Endothelial cell of umbilical vein (primary cell): ENCODE measurements around the gene OCEL1. TPM values are rescaled to one million over a fixed set of nuclear protein-coding genes. Genes with fewer than 3 reads are reported as not detected.

Source experiments
- BruUV-seq: library from RNA; stranded (reverse); fragments of 400-500 nt; replicated peaks from 2 replicates; lab custom pipeline; 2021; lab: Mats Ljungman, UMichigan
- CTCF ChIA-PET: fragments of 300-600, 350-600 bp; sonication (Branson Sonifier 250); formaldehyde crosslinking; loops from one replicate; lab custom pipeline; 2021; ENCODE audit warnings: antibody characterized with exemption, inconsistent platforms; lab: Charles Lee
- POLR2A ChIA-PET: fragments of 300-600, 350-600 bp; sonication (Branson Sonifier 250); formaldehyde crosslinking; loops from one replicate; lab custom pipeline; 2021; ENCODE audit warnings: antibody characterized with exemption, inconsistent platforms; lab: Charles Lee
- DNase-seq: peaks from one replicate; pipeline ENCODE4 v3.0.0-alpha.2; 2011; ENCODE audit warnings: low read depth, low spot score
- FAIRE-seq: peaks from 2 replicates; lab custom pipeline; 2011; peaks lifted over from hg19 to GRCh38; lab: Jason Lieb, UNC
- H2AFZ ChIP-seq: 2 replicates; pipeline ENCODE4 v1.6.0; 2012; ENCODE audit warnings: low read depth, low read length, control low read depth, inconsistent platforms
- H3K27ac ChIP-seq: 2 replicates; pipeline ENCODE4 v1.5.1; 2011; ENCODE audit warnings: low read depth, mild to moderate bottlenecking, control low read depth, low read length, moderate library complexity; ENCODE audit not compliant: insufficient read depth
- H3K27me3 ChIP-seq, 2 experiments: 2 replicates each; pipeline versions ENCODE4 v1.6.0 to v1.6.1; 2011; ENCODE audit warnings: low read length in 2 of 2, mixed read lengths in 1 of 2; ENCODE audit not compliant: control insufficient read depth in 2 of 2, insufficient read depth in 2 of 2
- H3K36me3 ChIP-seq, 2 experiments: 2 replicates in 1 of 2; 3 replicates in 1 of 2; pipeline ENCODE4 v1.5.1; 2011; ENCODE audit warnings: low read length in 2 of 2, mild to moderate bottlenecking in 1 of 2, moderate library complexity in 1 of 2; ENCODE audit not compliant: control insufficient read depth in 2 of 2, insufficient read depth in 2 of 2; ENCODE audit errors: extremely low read depth in 1 of 2
- H3K4me1 ChIP-seq: 3 replicates; pipeline ENCODE4 v1.5.1; 2011; ENCODE audit warnings: mild to moderate bottlenecking, low read length; ENCODE audit not compliant: control insufficient read depth, insufficient read depth; ENCODE audit errors: extremely low read depth
- H3K4me2 ChIP-seq: 2 replicates; pipeline ENCODE4 v1.6.1; 2011; ENCODE audit warnings: low read length, control low read depth, mixed read lengths; ENCODE audit not compliant: insufficient read depth
- H3K4me3 ChIP-seq, 3 experiments: fragments of 200-600 bp in 1 of 3; sonication (generic), shearing (Covaris generic) in 1 of 3; replicated peaks in 1 of 3; 2 replicates each; pipeline ENCODE4 v1.5.1; 2011 to 2016; ENCODE audit warnings: control low read depth in 3 of 3, low read length in 3 of 3, mild to moderate bottlenecking in 2 of 3, inconsistent platforms in 1 of 3, low read depth in 1 of 3, moderate library complexity in 1 of 3; ENCODE audit not compliant: insufficient read depth in 1 of 3
- H3K79me2 ChIP-seq: 2 replicates; pipeline ENCODE4 v1.6.0; 2012; ENCODE audit warnings: low read length, inconsistent platforms; ENCODE audit not compliant: control insufficient read depth, insufficient read depth
- H3K9ac ChIP-seq: replicated peaks from 2 replicates; pipeline ENCODE3; 2011; ENCODE audit warnings: low read length, control low read depth; ENCODE audit not compliant: insufficient read depth; ENCODE audit errors: extremely low read depth
- H3K9me1 ChIP-seq: replicated peaks from 3 replicates; pipeline ENCODE4 v1.6.0; 2011; ENCODE audit warnings: mild to moderate bottlenecking, low read length; ENCODE audit not compliant: control insufficient read depth, insufficient read depth; ENCODE audit errors: extremely low read depth
- H3K9me3 ChIP-seq: replicated peaks from 2 replicates; pipeline ENCODE4 v1.5.1; 2012; ENCODE audit warnings: low read length, inconsistent platforms; ENCODE audit not compliant: control insufficient read depth, insufficient read depth
- H4K20me1 ChIP-seq: replicated peaks from 2 replicates; pipeline ENCODE3; 2011; ENCODE audit warnings: mild to moderate bottlenecking, low read length; ENCODE audit not compliant: control insufficient read depth, insufficient read depth; ENCODE audit errors: extremely low read depth
- EZH2 ChIP-seq: IDR thresholded peaks from 2 replicates; pipeline ENCODE4 v1.6.1; 2012; ENCODE audit warnings: borderline replicate concordance, low read depth, mild to moderate bottlenecking, moderate library complexity, low read length, inconsistent platforms; ENCODE audit not compliant: severe bottlenecking
- FOS ChIP-seq: IDR thresholded peaks from 2 replicates; pipeline ENCODE4 v1.6.1; 2011; ENCODE audit warnings: mild to moderate bottlenecking, low read length, moderate library complexity, borderline replicate concordance; ENCODE audit not compliant: insufficient read depth
- GATA2 ChIP-seq: IDR thresholded peaks from 2 replicates; pipeline ENCODE4 v1.7.0; 2011; ENCODE audit warnings: low read depth, mild to moderate bottlenecking, moderate library complexity, mixed read lengths, low read length; ENCODE audit not compliant: insufficient read length, insufficient read depth
- JUN ChIP-seq: IDR thresholded peaks from 2 replicates; pipeline ENCODE4 v1.6.1; 2011; ENCODE audit warnings: borderline replicate concordance, low read depth; ENCODE audit not compliant: insufficient read length, insufficient read depth
- MYC ChIP-seq: IDR thresholded peaks from one replicate; pipeline ENCODE4 v1.6.1; 2011; ENCODE audit warnings: mild to moderate bottlenecking, low read depth, low read length
- POLR2A ChIP-seq: IDR thresholded peaks from 2 replicates; pipeline ENCODE4 v1.6.1; 2012; ENCODE audit warnings: low read depth, mild to moderate bottlenecking, control low read depth, low read length
- POLR2AphosphoS5 ChIP-seq: IDR thresholded peaks from 2 replicates; pipeline ENCODE4 v1.6.1; 2012; ENCODE audit warnings: low read depth, mild to moderate bottlenecking, control low read depth, low read length, moderate library complexity; ENCODE audit not compliant: insufficient read depth
- dilution Hi-C: fragments of 300-500 bp; cut with MboI; formaldehyde crosslinking; loops from one replicate; pipeline ENCODE4 v1.15.0; 2019; ENCODE audit warnings: low sequenced_read_pairs; ENCODE audit not compliant: extremely low pct_ligation_motif_present
- intact Hi-C: fragments of 100-400 bp; cut with micrococcal nuclease; formaldehyde crosslinking; loops from one replicate; pipeline ENCODE4 v1.10.0; 2022
- polyA plus RNA-seq, 4 experiments: library from polyadenylated mRNA; depleted of rRNA in 3 of 4; stranded (reverse) in 3 of 4; unstranded in 1 of 4; fragments of >200 nt; gene quantifications; 2 replicates each; pipeline versions ENCODE4 v1.2.1 to v1.2.3, GENCODE V29; 2011 to 2012; ENCODE audit warnings: missing spikeins in 1 of 4
- total RNA-seq: library from RNA; stranded (reverse); gene quantifications from 2 replicates; pipeline ENCODE4 v1.2.3, GENCODE V29; 2021
- TF ChIP-seq, protein P1 (sequence below): IDR thresholded peaks from 2 replicates; pipeline ENCODE4 v1.6.1; 2011; ENCODE audit not compliant: insufficient read depth, insufficient read length
- TF ChIP-seq, protein P2 (sequence below), 2 donors: IDR thresholded peaks; 1 replicate in 1 of 2; 2 replicates in 1 of 2; pipeline ENCODE4 v1.5.1; 2011; ENCODE audit warnings: low read length in 2 of 2, mild to moderate bottlenecking in 2 of 2, moderate library complexity in 2 of 2, control low read depth in 1 of 2, inconsistent platforms in 1 of 2, low read depth in 1 of 2; ENCODE audit not compliant: insufficient read depth in 1 of 2; ENCODE audit errors: extremely low read depth in 1 of 2

The OCEL1 gene
- total and polyA plus RNA-seq, 2 donors (not counting 3 experiments of a cell fraction or from before 2014, with no cell fraction given), result 7.4 to 13.0 TPM

DNA sequence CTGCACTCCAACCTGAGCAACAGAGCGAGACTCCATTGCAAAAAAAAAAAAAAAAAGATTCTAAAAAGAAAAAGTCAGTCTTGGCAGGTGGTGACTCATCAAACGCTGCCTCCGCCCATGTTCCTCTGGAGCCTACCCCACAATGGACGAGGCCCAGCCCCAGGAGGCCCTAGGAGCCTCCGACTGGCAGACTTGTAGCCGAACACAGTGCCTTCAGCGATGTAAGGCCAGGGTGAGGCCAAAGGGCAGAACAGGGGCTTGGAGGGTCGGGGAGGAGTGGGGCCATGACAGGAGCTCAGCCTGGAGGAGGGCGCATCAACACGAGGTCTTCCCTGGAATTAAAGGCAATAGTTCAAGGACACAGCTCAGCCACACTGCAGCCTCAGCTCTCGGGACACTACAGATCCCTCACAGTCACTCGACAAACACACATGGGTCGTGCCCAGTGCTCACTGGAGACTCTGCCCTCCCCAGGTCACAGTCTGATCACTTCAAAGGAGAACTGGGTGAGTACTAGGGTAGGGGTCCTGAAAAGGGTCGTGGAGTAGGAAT lies 5.7 kb upstream of the OCEL1 start:
- no peaks in the 10 kb centered on the region for H3K79me2 ChIP-seq
- H3K9me1 ChIP-seq, result no peaks in the 10 kb centered on the region
- H3K4me2 ChIP-seq, result no peak overlapping the region
- no peak overlapping the region for H3K27ac ChIP-seq
- dilution Hi-C loops (no loop called here), intact Hi-C loops (no loop called here)
- no peak overlapping the region for H3K4me3 ChIP-seq
- H4K20me1 ChIP-seq, result no peaks in the 10 kb centered on the region
- no peaks in the 10 kb centered on the region for H3K4me1 ChIP-seq
- no peaks in the 10 kb centered on the region for H3K9me3 ChIP-seq
- CTCF ChIA-PET, result interaction anchor here (0.7 to 1.2 kb wide), 2 partner anchors 62 to 152 kb away, joined by 3 to 4 read pairs; no protein-coding TSS in a partner anchor
- FAIRE-seq, result no peak
- no peak overlapping the region for H3K9ac ChIP-seq
- POLR2A ChIA-PET, result interaction anchor here (0.7 kb wide), 1 partner anchor 197 kb away, joined by 4 read pairs; no protein-coding TSS in a partner anchor
- H3K36me3 ChIP-seq, result peaks cover 0 to 2% of the 10 kb centered on the region in 2 experiments
- no TSS peak for BruUV-seq
- no peak overlapping the region for H2AFZ ChIP-seq
- peak; percentile 35 for DNase-seq
- H3K27me3 ChIP-seq, result no peaks in the 10 kb centered on the region
- no peak for TF ChIP-seq POLR2A
- TF ChIP-seq, protein P1, sequence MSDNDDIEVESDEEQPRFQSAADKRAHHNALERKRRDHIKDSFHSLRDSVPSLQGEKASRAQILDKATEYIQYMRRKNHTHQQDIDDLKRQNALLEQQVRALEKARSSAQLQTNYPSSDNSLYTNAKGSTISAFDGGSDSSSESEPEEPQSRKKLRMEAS, result no peak
- TF ChIP-seq FOS, result peak; percentile 48
- TF ChIP-seq JUN, result peak; percentile 45

DNA sequence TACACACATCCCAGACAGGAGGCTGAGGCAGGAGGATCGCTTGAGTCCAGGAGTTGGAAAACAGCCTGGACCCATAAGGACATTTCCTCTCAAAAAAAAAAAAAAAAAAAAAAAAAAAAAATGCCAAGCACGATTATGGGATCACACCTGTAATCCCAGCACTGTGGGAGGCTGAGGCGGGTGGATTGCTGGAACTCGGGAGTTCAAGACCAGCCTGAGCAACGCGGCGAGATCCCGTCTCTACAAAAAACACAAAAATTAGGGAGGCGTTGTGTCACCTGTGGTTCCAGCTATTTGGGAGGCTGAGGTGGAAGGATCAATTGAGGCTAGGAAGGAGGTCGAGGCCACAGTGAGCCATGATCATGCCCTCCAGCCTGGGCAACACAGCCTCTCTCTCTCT lies 973 bp upstream of the OCEL1 start:
- no peaks in the 10 kb centered on the region for H3K9me1 ChIP-seq
- FAIRE-seq (no peak), DNase-seq (no peak)
- H3K4me2 ChIP-seq, result no peak overlapping the region
- TF ChIP-seq POLR2A (no peak), MYC (no peak), GATA2 (no peak), JUN (no peak), POLR2AphosphoS5 (no peak), EZH2 (no peak), FOS (no peak)
- TF ChIP-seq, protein P1, result no peak
- TF ChIP-seq, protein P2, sequence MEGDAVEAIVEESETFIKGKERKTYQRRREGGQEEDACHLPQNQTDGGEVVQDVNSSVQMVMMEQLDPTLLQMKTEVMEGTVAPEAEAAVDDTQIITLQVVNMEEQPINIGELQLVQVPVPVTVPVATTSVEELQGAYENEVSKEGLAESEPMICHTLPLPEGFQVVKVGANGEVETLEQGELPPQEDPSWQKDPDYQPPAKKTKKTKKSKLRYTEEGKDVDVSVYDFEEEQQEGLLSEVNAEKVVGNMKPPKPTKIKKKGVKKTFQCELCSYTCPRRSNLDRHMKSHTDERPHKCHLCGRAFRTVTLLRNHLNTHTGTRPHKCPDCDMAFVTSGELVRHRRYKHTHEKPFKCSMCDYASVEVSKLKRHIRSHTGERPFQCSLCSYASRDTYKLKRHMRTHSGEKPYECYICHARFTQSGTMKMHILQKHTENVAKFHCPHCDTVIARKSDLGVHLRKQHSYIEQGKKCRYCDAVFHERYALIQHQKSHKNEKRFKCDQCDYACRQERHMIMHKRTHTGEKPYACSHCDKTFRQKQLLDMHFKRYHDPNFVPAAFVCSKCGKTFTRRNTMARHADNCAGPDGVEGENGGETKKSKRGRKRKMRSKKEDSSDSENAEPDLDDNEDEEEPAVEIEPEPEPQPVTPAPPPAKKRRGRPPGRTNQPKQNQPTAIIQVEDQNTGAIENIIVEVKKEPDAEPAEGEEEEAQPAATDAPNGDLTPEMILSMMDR (IDR thresholded peaks at IDR 0.05; ENCODE audit: extremely low read depth in 1 of 2, insufficient read depth in 1 of 2, low read depth in 1 of 2, low read length in 2 of 2), result no peak
- CTCF ChIA-PET, result no interaction called here
- intact Hi-C loops, result no loop called here
- H4K20me1 ChIP-seq, result no peaks in the 10 kb centered on the region
- no TSS peak for BruUV-seq
- H3K36me3 ChIP-seq, result no peaks in the 10 kb centered on the region
- dilution Hi-C loops, result no loop called here
- no peak overlapping the region for H3K27ac ChIP-seq
- POLR2A ChIA-PET, result no interaction called here
- no peaks in the 10 kb centered on the region for H3K79me2 ChIP-seq
- H3K9me3 ChIP-seq, result no peaks in the 10 kb centered on the region
- H2AFZ ChIP-seq, result no peak overlapping the region
- H3K4me3 ChIP-seq, result no peak overlapping the region
- H3K9ac ChIP-seq, result no peak overlapping the region
- H3K4me1 ChIP-seq, result peaks cover 5% of the 10 kb centered on the region
- no peaks in the 10 kb centered on the region for H3K27me3 ChIP-seq
